Activated CD8-positive, alpha-beta T cell treated with anti-CD3 and anti-CD28 coated beads, Interleukin-2, amount 10 ng/mL, durations not matched to agents 7 days and 5 days (primary cell): Measurements from ENCODE around the gene SLC35G2. TPM values are rescaled to one million over a fixed set of nuclear protein-coding genes. Genes with fewer than 3 reads are reported as not detected.
"Not testable (repeated sequence)": the region's sequence is repeated elsewhere in the genome, so short reads cannot be mapped to it uniquely, and the experiment has no call there.

Experiments used
- ATAC-seq: fragments of 150-1000 bp; cut with Tn5 transposase; one replicate; pipeline ENCODE4 v1.10.0; 2021; ENCODE audit warnings: moderate library complexity
- CTCF ChIA-PET: fragments of 350-600 bp; sonication (Branson Sonifier 250); formaldehyde crosslinking; loops from one replicate; lab custom pipeline; 2021; ENCODE audit warnings: antibody characterized with exemption; lab: Charles Lee
- POLR2A ChIA-PET: fragments of 350-600 bp; sonication (Branson Sonifier 250); formaldehyde crosslinking; loops from one replicate; lab custom pipeline; 2021; ENCODE audit warnings: antibody characterized with exemption; lab: Charles Lee
- DNase-seq: peaks from one replicate; pipeline ENCODE4 v3.0.0-alpha.2; 2020
- H3K27ac Mint-ChIP-seq: one replicate; pipeline ENCODE4 v1.8.0; 2021; ENCODE audit warnings: mild to moderate bottlenecking, mixed read lengths
- H3K27me3 Mint-ChIP-seq: one replicate; pipeline ENCODE4 v1.8.0; 2021; ENCODE audit warnings: low read depth, mixed read lengths
- H3K36me3 Mint-ChIP-seq: one replicate; pipeline ENCODE4 v1.8.0; 2021; ENCODE audit warnings: low read depth, mixed read lengths
- H3K4me1 Mint-ChIP-seq: one replicate; pipeline ENCODE4 v1.8.0; 2021; ENCODE audit warnings: low read depth, mixed read lengths
- H3K4me3 Mint-ChIP-seq: one replicate; pipeline ENCODE4 v1.8.0; 2021; ENCODE audit warnings: mild to moderate bottlenecking, mixed read lengths
- H3K9me3 Mint-ChIP-seq: one replicate; pipeline ENCODE4 v1.8.0; 2022; ENCODE audit warnings: mixed read lengths; ENCODE audit not compliant: insufficient read depth
- total RNA-seq, 2 experiments: library from RNA; stranded (reverse); gene quantifications; one replicate each; pipeline ENCODE4 v1.2.3, GENCODE V29; 2021

The SLC35G2 gene
- total RNA-seq, 2 experiments from 2014 or later, result 0.16 TPM; not detected in 1

GRCh38 chr3:136891934-136892855 is 73.3 kb downstream of the SLC35G2 start:
- no peak for ATAC-seq
- Mint-ChIP-seq H3K9me3 (peaks cover 8% of the 10 kb centered on the region), H3K27me3 (no peaks in the 10 kb centered on the region), H3K27ac (no peak overlapping the region), H3K36me3 (peaks cover 54% of the 10 kb centered on the region), H3K4me1 (peaks cover 13% of the 10 kb centered on the region), H3K4me3 (no peak overlapping the region)
- ChIA-PET CTCF (no interaction called here), POLR2A (interaction anchor here (1.1 kb wide), 1 partner anchor 31 kb away, joined by 3 read pairs; the partner anchor contains the start of gene NCK1)
- no peak for DNase-seq

GRCh38 chr3:136893848-136894443 is 75.0 kb downstream of the SLC35G2 start:
- ATAC-seq, result no peak
- POLR2A ChIA-PET, result no interaction called here
- no peak overlapping the region for H3K4me3 Mint-ChIP-seq

GRCh38 chr3:136897171-136897570 is 78.2 kb downstream of the SLC35G2 start:
- H3K9me3 Mint-ChIP-seq, ATAC-seq, H3K4me3 Mint-ChIP-seq, POLR2A ChIA-PET, H3K27ac Mint-ChIP-seq, DNase-seq, H3K27me3 Mint-ChIP-seq: not testable (repeated sequence)
- H3K4me1 Mint-ChIP-seq, result peaks cover 42% of the 10 kb centered on the region
- CTCF ChIA-PET, result interaction anchor here (2.2 kb wide), 1 partner anchor 145 kb away, joined by 9 read pairs; the partner anchor contains the start of gene STAG1
- H3K36me3 Mint-ChIP-seq, result peaks cover 56% of the 10 kb centered on the region

More at GRCh38 chr3:136893848-136894443, 75.0 kb downstream of the SLC35G2 start:
- DNase-seq, result no peak
- Mint-ChIP-seq H3K9me3 (peaks cover 8% of the 10 kb centered on the region), H3K27ac (no peak overlapping the region), H3K27me3 (no peaks in the 10 kb centered on the region), H3K36me3 (peaks cover 55% of the 10 kb centered on the region), H3K4me1 (peaks cover 15% of the 10 kb centered on the region)
- CTCF ChIA-PET, result no interaction called here

- Mint-ChIP-seq H3K27ac (no peak overlapping the region), H3K36me3 (peaks cover 55% of the 10 kb centered on the region), H3K4me3 (no peak overlapping the region), H3K9me3 (peaks cover 14% of the 10 kb centered on the region), H3K27me3 (no peaks in the 10 kb centered on the region), H3K4me1 (peaks cover 38% of the 10 kb centered on the region)
- ChIA-PET POLR2A (interaction anchor here (1.2 kb wide), 1 partner anchor 36 kb away, joined by 5 read pairs; the partner anchor contains the start of gene NCK1), CTCF (interaction anchor here (1.4 to 2.2 kb wide), 3 partner anchors 12 to 146 kb away, joined by 4 to 9 read pairs (median 5); partner anchors contain the start of gene STAG1)
- no peak for ATAC-seq
- DNase-seq, result no peak
Observed at GRCh38 chr3:136898549-136898948, 79.6 kb downstream of the SLC35G2 start.

GRCh38 chr3:136898954-136899353 is 80.0 kb downstream of the SLC35G2 start:
- ATAC-seq, result no peak
- ChIA-PET POLR2A (interaction anchor here (1.2 kb wide), 1 partner anchor 36 kb away, joined by 5 read pairs; the partner anchor contains the start of gene NCK1), CTCF (interaction anchor here (1.4 to 2.2 kb wide), 3 partner anchors 11 to 146 kb away, joined by 4 to 9 read pairs (median 5); partner anchors contain the start of gene STAG1)
- no peak overlapping the region for H3K4me3 Mint-ChIP-seq
- peaks cover 18% of the 10 kb centered on the region for H3K9me3 Mint-ChIP-seq
- H3K36me3 Mint-ChIP-seq, result peaks cover 58% of the 10 kb centered on the region
- no peak for DNase-seq
- no peaks in the 10 kb centered on the region for H3K27me3 Mint-ChIP-seq
- peaks cover 38% of the 10 kb centered on the region for H3K4me1 Mint-ChIP-seq
- no peak overlapping the region for H3K27ac Mint-ChIP-seq

GRCh38 chr3:136899622-136900158 is 80.8 kb downstream of the SLC35G2 start:
- Mint-ChIP-seq H3K4me1 (peaks cover 38% of the 10 kb centered on the region), H3K36me3 (peaks cover 58% of the 10 kb centered on the region), H3K27ac (peak overlapping the region; percentile 8), H3K4me3 (no peak overlapping the region), H3K27me3 (no peaks in the 10 kb centered on the region), H3K9me3 (peaks cover 23% of the 10 kb centered on the region)
- CTCF ChIA-PET, result interaction anchor here (2.0 to 2.2 kb wide), 2 partner anchors 114 to 147 kb away, joined by 4 to 9 read pairs; partner anchors contain the start of gene STAG1
- no peak for DNase-seq
- POLR2A ChIA-PET, result no interaction called here
- no peak for ATAC-seq

GRCh38 chr3:136900694-136901093 is 81.8 kb downstream of the SLC35G2 start:
- Mint-ChIP-seq H3K27ac (peak overlapping the region; percentile 14), H3K9me3 (peaks cover 25% of the 10 kb centered on the region), H3K36me3 (peaks cover 65% of the 10 kb centered on the region), H3K4me1 (peaks cover 39% of the 10 kb centered on the region)
- DNase-seq, POLR2A ChIA-PET, H3K27me3 Mint-ChIP-seq, ATAC-seq, H3K4me3 Mint-ChIP-seq: not testable (repeated sequence)
- CTCF ChIA-PET, result interaction anchor here (1.1 kb wide), 1 partner anchor 113 kb away, joined by 3 read pairs; no protein-coding TSS in a partner anchor

- H3K9me3 Mint-ChIP-seq, result peaks cover 25% of the 10 kb centered on the region
- peaks cover 66% of the 10 kb centered on the region for H3K36me3 Mint-ChIP-seq
- no peak overlapping the region for H3K4me3 Mint-ChIP-seq
- no peak overlapping the region for H3K27ac Mint-ChIP-seq
- peaks cover 42% of the 10 kb centered on the region for H3K4me1 Mint-ChIP-seq
- CTCF ChIA-PET, result no interaction called here
- DNase-seq (no peak), ATAC-seq (no peak)
- no peaks in the 10 kb centered on the region for H3K27me3 Mint-ChIP-seq
- POLR2A ChIA-PET, result no interaction called here
Observed at GRCh38 chr3:136901391-136901790, 82.5 kb downstream of the SLC35G2 start.

GRCh38 chr3:136902530-136902929 is 83.6 kb downstream of the SLC35G2 start:
- POLR2A ChIA-PET, result not testable (repeated sequence)
- H3K9me3 Mint-ChIP-seq, result peaks cover 25% of the 10 kb centered on the region

GRCh38 chr3:136903899-136904298 is 85.0 kb downstream of the SLC35G2 start:
- H3K4me1 Mint-ChIP-seq, result peaks cover 53% of the 10 kb centered on the region
- no peak overlapping the region for H3K4me3 Mint-ChIP-seq
- no peaks in the 10 kb centered on the region for H3K27me3 Mint-ChIP-seq
- ChIA-PET CTCF (no interaction called here), POLR2A (no interaction called here)
- peaks cover 71% of the 10 kb centered on the region for H3K36me3 Mint-ChIP-seq
- ATAC-seq (no peak), DNase-seq (no peak)
- H3K27ac Mint-ChIP-seq, result no peak overlapping the region
- peaks cover 25% of the 10 kb centered on the region for H3K9me3 Mint-ChIP-seq

More at GRCh38 chr3:136902530-136902929, 83.6 kb downstream of the SLC35G2 start:
- DNase-seq, CTCF ChIA-PET, H3K4me3 Mint-ChIP-seq, H3K27me3 Mint-ChIP-seq, ATAC-seq, H3K27ac Mint-ChIP-seq: not testable (repeated sequence)
- Mint-ChIP-seq H3K36me3 (peaks cover 70% of the 10 kb centered on the region), H3K4me1 (peaks cover 48% of the 10 kb centered on the region)

- H3K36me3 Mint-ChIP-seq, result peaks cover 66% of the 10 kb centered on the region
- ChIA-PET CTCF (no interaction called here), POLR2A (no interaction called here)
- no peak overlapping the region for H3K4me3 Mint-ChIP-seq
- peaks cover 25% of the 10 kb centered on the region for H3K9me3 Mint-ChIP-seq
- no peak for ATAC-seq
- no peak for DNase-seq
- no peaks in the 10 kb centered on the region for H3K27me3 Mint-ChIP-seq
- no peak overlapping the region for H3K27ac Mint-ChIP-seq
- H3K4me1 Mint-ChIP-seq, result peaks cover 54% of the 10 kb centered on the region
Observed at GRCh38 chr3:136904746-136905145, 85.8 kb downstream of the SLC35G2 start.
